GM12878 (cell line): ENCODE results near the gene EMC6. TPM values are rescaled to one million over a fixed set of nuclear protein-coding genes. Genes with fewer than 3 reads are reported as not detected.

Source experiments
- ATF7 ChIP-seq: fragments of 450-650 bp; IDR thresholded peaks from 2 replicates; pipeline ENCODE4 v1.6.1; 2016; ENCODE audit warnings: low read depth, mild to moderate bottlenecking
- ETV6 ChIP-seq, 2 experiments: fragments of 450-650 bp in 1 of 2; IDR thresholded peaks in 1 of 2; conservative IDR thresholded peaks in 1 of 2; 2 replicates each; pipeline ENCODE4 v1.6.1; 2014; ENCODE audit warnings: antibody characterized with exemption in 1 of 2, borderline replicate concordance in 1 of 2, low read depth in 1 of 2, mild to moderate bottlenecking in 1 of 2, moderate library complexity in 1 of 2
- IKZF1 ChIP-seq: fragments of 450-650 bp; conservative IDR thresholded peaks from 2 replicates; pipeline ENCODE4 v1.6.1; 2017; ENCODE audit warnings: antibody characterized with exemption, mild to moderate bottlenecking
- MEF2B ChIP-seq: fragments of 450-650 bp; IDR thresholded peaks from 2 replicates; pipeline ENCODE4 v1.6.1; 2018; ENCODE audit warnings: mild to moderate bottlenecking, moderate library complexity; ENCODE audit not compliant: partially characterized antibody, poor library complexity, severe bottlenecking
- NBN ChIP-seq: fragments of 450-650 bp; IDR thresholded peaks from 2 replicates; pipeline ENCODE4 v1.6.1; 2016
- NFIC ChIP-seq: IDR thresholded peaks from 2 replicates; pipeline ENCODE4 v1.6.1; 2012; ENCODE audit warnings: low read depth, mild to moderate bottlenecking, inconsistent platforms, low read length, moderate library complexity
- NFYA ChIP-seq: IDR thresholded peaks from 2 replicates; pipeline ENCODE4 v1.6.1; 2011; ENCODE audit warnings: low read depth, mild to moderate bottlenecking, low read length, improper control_type of control experiment, borderline replicate concordance
- NFYB ChIP-seq: IDR thresholded peaks from 2 replicates; pipeline ENCODE4 v1.6.1; 2011; ENCODE audit warnings: low read depth, mild to moderate bottlenecking, low read length, improper control_type of control experiment, moderate library complexity; ENCODE audit not compliant: insufficient read depth
- NR2F1 ChIP-seq: fragments of 450-650 bp; conservative IDR thresholded peaks from 2 replicates; pipeline ENCODE4 v1.6.1; 2017; ENCODE audit warnings: mild to moderate bottlenecking
- PML ChIP-seq: IDR thresholded peaks from 2 replicates; pipeline ENCODE4 v1.6.1; 2012; ENCODE audit warnings: low read length, inconsistent platforms
- POLR2A ChIP-seq: IDR thresholded peaks from 2 replicates; pipeline ENCODE4 v1.6.1; 2011; ENCODE audit warnings: low read depth, mild to moderate bottlenecking, low read length
- RCOR1 ChIP-seq: conservative IDR thresholded peaks from 2 replicates; pipeline ENCODE4 v1.6.1; 2012; ENCODE audit warnings: low read depth, low read length, improper control_type of control experiment
- RELA ChIP-seq: fragments of 450-650 bp; IDR thresholded peaks from 2 replicates; pipeline ENCODE4 v1.8.0; 2014; ENCODE audit warnings: borderline replicate concordance; ENCODE audit not compliant: partially characterized antibody
- SMAD1 ChIP-seq: fragments of 450-650 bp; IDR thresholded peaks from 2 replicates; pipeline ENCODE4 v1.6.1; 2018; ENCODE audit warnings: mild to moderate bottlenecking, low read depth; ENCODE audit not compliant: partially characterized antibody
- TBL1XR1 ChIP-seq: IDR thresholded peaks from 2 replicates; pipeline ENCODE4 v1.6.1; 2012; ENCODE audit warnings: low read depth, low read length, improper control_type of control experiment
- TCF12 ChIP-seq: IDR thresholded peaks from 2 replicates; pipeline ENCODE4 v1.6.1; 2011; ENCODE audit warnings: low read depth, mild to moderate bottlenecking, low read length
- ZBED1 ChIP-seq: IDR thresholded peaks from 2 replicates; pipeline ENCODE4 v1.6.1; 2016; ENCODE audit warnings: borderline replicate concordance
- ZBTB11 ChIP-seq: fragments of 450-650 bp; formaldehyde crosslinking; IDR thresholded peaks from 2 replicates; pipeline ENCODE4 v1.5.0; 2022; ENCODE audit warnings: mild to moderate bottlenecking, missing genetic modification characterization
- ZNF687 ChIP-seq: fragments of 450-650 bp; IDR thresholded peaks from 2 replicates; pipeline ENCODE4 v1.6.1; 2017; ENCODE audit warnings: mild to moderate bottlenecking, moderate library complexity
- ZSCAN29 ChIP-seq: fragments of 450-650 bp; IDR thresholded peaks from 2 replicates; pipeline ENCODE4 v1.6.1; 2017; ENCODE audit warnings: mild to moderate bottlenecking, moderate library complexity
- polyA plus RNA-seq, 11 experiments: library from polyadenylated mRNA; depleted of rRNA in 4 of 11; unstranded in 6 of 11; stranded (reverse) in 5 of 11; fragments of >200 nt; fragmentation: Nextera tagmentation in 4 of 11; fragmentation: Illumina TruSeq in 1 of 11; extraction: Ambion mirVana in 4 of 11; extraction: Trizol in 1 of 11; gene quantifications; 1 replicate in 1 of 11; 2 replicates in 10 of 11; pipeline versions ENCODE4 v1.2.1 to v1.2.3, GENCODE V29; 2011 to 2016; ENCODE audit warnings: inconsistent platforms in 2 of 11, missing spikeins in 2 of 11, low read depth in 1 of 11
- total RNA-seq, 4 experiments: library from RNA; depleted of rRNA in 3 of 4; stranded (reverse); fragments of >200 nt in 3 of 4; fragmentation: Illumina TruSeq in 1 of 4; extraction: Trizol in 1 of 4; gene quantifications; 2 replicates each; pipeline versions ENCODE4 v1.2.1 to v1.2.3, GENCODE V29; 2013 to 2021
- TF ChIP-seq, protein P1 (sequence below): IDR thresholded peaks from 2 replicates; pipeline ENCODE4 v1.6.1; 2011; ENCODE audit warnings: borderline replicate concordance, low read depth, mild to moderate bottlenecking, moderate library complexity, low read length; ENCODE audit not compliant: insufficient read depth, poor library complexity, severe bottlenecking
- TF ChIP-seq, protein P2 (sequence below): IDR thresholded peaks from 2 replicates; pipeline ENCODE4 v1.6.1; 2011; ENCODE audit warnings: mild to moderate bottlenecking, low read depth, low read length, moderate library complexity; ENCODE audit not compliant: insufficient replicate concordance

EMC6 gene
- total and polyA plus RNA-seq, 10 of the 15 experiments (the other 5 are each of a cell fraction or from before 2014, with no cell fraction given), result 5.1 to 172 (median 35.9) TPM

DNA sequence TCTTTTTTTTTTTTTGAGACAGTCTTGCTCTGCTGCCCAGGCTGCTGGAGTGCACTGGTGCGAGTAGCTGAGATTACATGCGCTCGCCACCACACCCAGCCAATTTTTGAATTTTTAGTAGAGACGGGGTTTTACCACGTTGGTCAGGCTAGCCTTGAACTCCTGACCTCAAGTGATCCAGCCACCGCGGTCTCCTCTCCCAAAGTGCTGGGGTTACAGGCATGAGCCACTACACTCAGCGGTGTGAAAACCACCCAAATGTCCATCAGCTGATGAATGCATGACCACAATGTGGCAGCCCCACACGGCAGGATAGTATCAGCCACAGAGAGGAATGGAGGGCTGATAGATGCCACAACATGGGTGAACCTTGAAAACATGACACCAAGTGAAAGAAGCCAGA is 25.2 kb downstream of the EMC6 start (continued):
- TF ChIP-seq ZBTB11 (CRISPR knock-in tag), result no peak
- peak; percentile 94 for TF ChIP-seq IKZF1
- peak; percentile 52 for TF ChIP-seq MEF2B
- no peak for TF ChIP-seq ZNF687
- TF ChIP-seq TCF12, result peak; percentile 87
- TF ChIP-seq ATF7, result peak; percentile 74
- no peak for TF ChIP-seq ZSCAN29
- peak; percentile 99 for TF ChIP-seq NR2F1
- TF ChIP-seq PML, result peak; percentile 52; the same call in 1 of the 2 replicates
- TF ChIP-seq NBN, result peak; percentile 88
- 0 out of 2 replicates have a peak, but pooled peaks have one; percentile 21 for TF ChIP-seq POLR2A
- no peak for TF ChIP-seq NFYB
- TF ChIP-seq SMAD1, result peak; percentile 63
- TF ChIP-seq ETV6 (conservative IDR thresholded peaks at IDR 0.05 in 1 of 2, IDR thresholded peaks at IDR 0.05 in 1 of 2; ENCODE audit: borderline replicate concordance in 1 of 2, low read depth in 1 of 2), result no peak; a peak in 1 of 4 replicates
- peak; percentile 92 for TF ChIP-seq ZBED1
- peak; percentile 75; the same call in 1 of the 2 replicates for TF ChIP-seq NFIC
- TF ChIP-seq, protein P1, sequence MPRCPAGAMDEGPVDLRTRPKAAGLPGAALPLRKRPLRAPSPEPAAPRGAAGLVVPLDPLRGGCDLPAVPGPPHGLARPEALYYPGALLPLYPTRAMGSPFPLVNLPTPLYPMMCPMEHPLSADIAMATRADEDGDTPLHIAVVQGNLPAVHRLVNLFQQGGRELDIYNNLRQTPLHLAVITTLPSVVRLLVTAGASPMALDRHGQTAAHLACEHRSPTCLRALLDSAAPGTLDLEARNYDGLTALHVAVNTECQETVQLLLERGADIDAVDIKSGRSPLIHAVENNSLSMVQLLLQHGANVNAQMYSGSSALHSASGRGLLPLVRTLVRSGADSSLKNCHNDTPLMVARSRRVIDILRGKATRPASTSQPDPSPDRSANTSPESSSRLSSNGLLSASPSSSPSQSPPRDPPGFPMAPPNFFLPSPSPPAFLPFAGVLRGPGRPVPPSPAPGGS, result peak; percentile 74
- 0 out of 2 replicates have a peak, but pooled peaks have one; percentile 53 for TF ChIP-seq RCOR1
- peak; percentile 81 for TF ChIP-seq RELA
- TF ChIP-seq NFYA, result no peak
- peak; percentile 77; the same call in 1 of the 2 replicates for TF ChIP-seq TBL1XR1
- TF ChIP-seq, protein P2, sequence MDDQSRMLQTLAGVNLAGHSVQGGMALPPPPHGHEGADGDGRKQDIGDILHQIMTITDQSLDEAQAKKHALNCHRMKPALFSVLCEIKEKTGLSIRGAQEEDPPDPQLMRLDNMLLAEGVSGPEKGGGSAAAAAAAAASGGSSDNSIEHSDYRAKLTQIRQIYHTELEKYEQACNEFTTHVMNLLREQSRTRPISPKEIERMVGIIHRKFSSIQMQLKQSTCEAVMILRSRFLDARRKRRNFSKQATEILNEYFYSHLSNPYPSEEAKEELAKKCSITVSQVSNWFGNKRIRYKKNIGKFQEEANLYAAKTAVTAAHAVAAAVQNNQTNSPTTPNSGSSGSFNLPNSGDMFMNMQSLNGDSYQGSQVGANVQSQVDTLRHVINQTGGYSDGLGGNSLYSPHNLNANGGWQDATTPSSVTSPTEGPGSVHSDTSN, result peak; percentile 59
